K562 (cell line): Measurements from ENCODE around the gene HSPB6. TPM values are rescaled to one million over a fixed set of nuclear protein-coding genes. Genes with fewer than 3 reads are reported as not detected.
A peak's percentile ranks its signal among the peaks of the same experiment; 100 is the strongest.

Experiments
- ATAC-seq: fragments of 200-7000 bp; cut with Tn5 transposase; 3 replicates; pipeline ENCODE4 v1.9.1; 2020; ENCODE audit warnings: moderate library complexity
- BruUV-seq: library from RNA; stranded (reverse); fragments of 400-500 nt; replicated peaks from 2 replicates; lab custom pipeline; 2021; lab: Mats Ljungman, UMichigan
- CTCF ChIA-PET: fragments of 300-600 bp; formaldehyde crosslinking; extraction: SDS; loops from one replicate; lab custom pipeline; 2021; ENCODE audit warnings: low intra/inter-chr PET ratio; lab: Yijun Ruan, JAX
- POLR2A ChIA-PET: fragments of 300-600, 350-650 bp; sonication (Branson Sonifier 250); formaldehyde crosslinking; extraction: SDS; loops from one replicate; lab custom pipeline; 2021; ENCODE audit warnings: antibody characterized with exemption, inconsistent platforms; lab: Yijun Ruan, JAX
- DNase-seq, 4 experiments: peaks; one replicate each; pipeline versions ENCODE4 v3.0.0 to v3.0.0-alpha.2; 2011 to 2018; ENCODE audit warnings: low spot score in 3 of 4, mixed read lengths in 3 of 4; ENCODE audit errors: extremely low read depth in 1 of 4
- FAIRE-seq: peaks from 2 replicates; lab custom pipeline; 2011; peaks lifted over from hg19 to GRCh38; lab: Jason Lieb, UNC
- H2AFZ ChIP-seq: 2 replicates; pipeline ENCODE4 v1.6.0; 2011; ENCODE audit warnings: low read depth, low read length, control low read depth, inconsistent platforms
- H3K27ac ChIP-seq: fragments of 200-600 bp; 3 replicates; pipeline ENCODE4 v1.8.0; 2011; ENCODE audit warnings: low read depth, mild to moderate bottlenecking, control low read depth, inconsistent platforms, low read length, moderate library complexity, mixed read lengths; ENCODE audit errors: extremely low read depth
- H3K27me3 ChIP-seq, 2 experiments: fragments of 300-600 bp in 1 of 2; 2 replicates in 1 of 2; 3 replicates in 1 of 2; pipeline versions ENCODE4 v1.6.0 to v1.8.0; 2011; ENCODE audit warnings: inconsistent platforms in 2 of 2, low read length in 2 of 2, mild to moderate bottlenecking in 1 of 2, mixed read lengths in 1 of 2, moderate library complexity in 1 of 2; ENCODE audit not compliant: control insufficient read depth in 2 of 2, insufficient read depth in 2 of 2
- H3K36me3 ChIP-seq: fragments of 300-600 bp; 3 replicates; pipeline ENCODE4 v1.8.0; 2011; ENCODE audit warnings: mild to moderate bottlenecking, low read length, inconsistent platforms; ENCODE audit not compliant: control insufficient read depth, insufficient read depth
- H3K4me1 ChIP-seq, 2 experiments: fragments of 200-600 bp in 1 of 2; replicated peaks in 1 of 2; 2 replicates in 1 of 2; 3 replicates in 1 of 2; pipeline versions ENCODE4 v1.5.1 to v1.8.0; 2011; ENCODE audit warnings: inconsistent platforms in 2 of 2, low read length in 2 of 2, mild to moderate bottlenecking in 1 of 2, mixed read lengths in 1 of 2, moderate library complexity in 1 of 2; ENCODE audit not compliant: control insufficient read depth in 2 of 2, insufficient read depth in 2 of 2
- H3K4me2 ChIP-seq: 2 replicates; pipeline ENCODE4 v1.6.1; 2011; ENCODE audit warnings: low read length, control low read depth, inconsistent platforms, mixed read lengths; ENCODE audit not compliant: insufficient read depth
- H3K4me3 ChIP-seq: fragments of 200-600 bp; sonication (generic), shearing (Covaris generic); 2 replicates; pipeline ENCODE4 v1.5.1; 2016; ENCODE audit warnings: control low read depth, inconsistent platforms
- H3K79me2 ChIP-seq: fragments of 200-600 bp; 3 replicates; pipeline ENCODE4 v1.8.0; 2011; ENCODE audit warnings: low read length, inconsistent platforms; ENCODE audit not compliant: control insufficient read depth, insufficient read depth
- H3K9ac ChIP-seq, 2 experiments: 2 replicates each; pipeline versions ENCODE4 v1.6.0 to v1.6.1; 2011; ENCODE audit warnings: low read depth in 2 of 2, low read length in 2 of 2, control low read depth in 1 of 2, inconsistent platforms in 1 of 2, mild to moderate bottlenecking in 1 of 2, mixed read lengths in 1 of 2; ENCODE audit not compliant: insufficient read depth in 1 of 2
- H3K9me1 ChIP-seq: one replicate; pipeline ENCODE4 v1.6.0; 2011; ENCODE audit warnings: inconsistent platforms, mild to moderate bottlenecking, low read length, moderate library complexity; ENCODE audit not compliant: control insufficient read depth, insufficient read depth
- H3K9me3 ChIP-seq: replicated peaks from 2 replicates; pipeline ENCODE4 v1.5.1; 2011; ENCODE audit warnings: low read depth, low read length, inconsistent platforms; ENCODE audit not compliant: control insufficient read depth, insufficient read depth
- H4K20me1 ChIP-seq: replicated peaks from 2 replicates; pipeline ENCODE4 v1.6.1; 2011; ENCODE audit warnings: low read length, inconsistent platforms, mixed read lengths; ENCODE audit not compliant: control insufficient read depth, insufficient read depth
- PKNOX1 ChIP-seq: fragments of 450-650 bp; IDR thresholded peaks from 2 replicates; pipeline ENCODE4 v1.6.1; 2016
- ZNF140 ChIP-seq: fragments of 250-450 bp; sonication (Bioruptor Pico); IDR thresholded peaks from 2 replicates; pipeline ENCODE4 v1.8.0; 2021; ENCODE audit warnings: moderate library complexity, mild to moderate bottlenecking, inconsistent platforms
- WGBS: fragments of 100-300 bp; shearing (Covaris generic); methylation state at CpG from one replicate; pipeline ENCODE4 v1.1.6; 2016; ENCODE audit warnings: low coverage, mixed read lengths; ENCODE audit not compliant: insufficient coverage; ENCODE audit errors: missing lambda C conversion rate; 5-methylcytosine and 5-hydroxymethylcytosine counted together
- in situ Hi-C: fragments of 300-500 bp; cut with MboI; formaldehyde crosslinking; loops from 4 replicates; pipeline ENCODE4 v1.15.0; 2018; ENCODE audit warnings: inconsistent platforms, mixed read lengths
- intact Hi-C: fragments of 100-400 bp; cut with micrococcal nuclease; formaldehyde crosslinking; loops from 2 replicates; pipeline ENCODE4 v1.14.2; 2022
- polyA plus RNA-seq, 8 experiments: library from polyadenylated mRNA; depleted of rRNA in 4 of 8; stranded (reverse) in 5 of 8; unstranded in 3 of 8; fragments of >200 nt; fragmentation: Nextera tagmentation in 2 of 8; fragmentation: Illumina TruSeq in 1 of 8; extraction: Ambion mirVana in 2 of 8; extraction: Trizol in 1 of 8; gene quantifications; 2 replicates each; pipeline versions ENCODE4 v1.2.1 to v1.2.3, GENCODE V29; 2011 to 2014; ENCODE audit warnings: inconsistent platforms in 1 of 8, missing spikeins in 1 of 8
- total RNA-seq, 7 experiments: library from RNA; depleted of rRNA in 6 of 7; stranded (reverse); fragments of >200 nt in 6 of 7; fragmentation: Illumina TruSeq in 2 of 7; extraction: Trizol in 2 of 7; gene quantifications; 2 replicates each; pipeline versions ENCODE4 v1.2.1 to v1.2.3, GENCODE V29; 2011 to 2021; ENCODE audit warnings: low replicate concordance in 1 of 7

The HSPB6 gene
- total and polyA plus RNA-seq, 9 of the 15 experiments (the other 6 are each of a cell fraction or from before 2014, with no cell fraction given), result 0.55 TPM; not detected in 8

DNA sequence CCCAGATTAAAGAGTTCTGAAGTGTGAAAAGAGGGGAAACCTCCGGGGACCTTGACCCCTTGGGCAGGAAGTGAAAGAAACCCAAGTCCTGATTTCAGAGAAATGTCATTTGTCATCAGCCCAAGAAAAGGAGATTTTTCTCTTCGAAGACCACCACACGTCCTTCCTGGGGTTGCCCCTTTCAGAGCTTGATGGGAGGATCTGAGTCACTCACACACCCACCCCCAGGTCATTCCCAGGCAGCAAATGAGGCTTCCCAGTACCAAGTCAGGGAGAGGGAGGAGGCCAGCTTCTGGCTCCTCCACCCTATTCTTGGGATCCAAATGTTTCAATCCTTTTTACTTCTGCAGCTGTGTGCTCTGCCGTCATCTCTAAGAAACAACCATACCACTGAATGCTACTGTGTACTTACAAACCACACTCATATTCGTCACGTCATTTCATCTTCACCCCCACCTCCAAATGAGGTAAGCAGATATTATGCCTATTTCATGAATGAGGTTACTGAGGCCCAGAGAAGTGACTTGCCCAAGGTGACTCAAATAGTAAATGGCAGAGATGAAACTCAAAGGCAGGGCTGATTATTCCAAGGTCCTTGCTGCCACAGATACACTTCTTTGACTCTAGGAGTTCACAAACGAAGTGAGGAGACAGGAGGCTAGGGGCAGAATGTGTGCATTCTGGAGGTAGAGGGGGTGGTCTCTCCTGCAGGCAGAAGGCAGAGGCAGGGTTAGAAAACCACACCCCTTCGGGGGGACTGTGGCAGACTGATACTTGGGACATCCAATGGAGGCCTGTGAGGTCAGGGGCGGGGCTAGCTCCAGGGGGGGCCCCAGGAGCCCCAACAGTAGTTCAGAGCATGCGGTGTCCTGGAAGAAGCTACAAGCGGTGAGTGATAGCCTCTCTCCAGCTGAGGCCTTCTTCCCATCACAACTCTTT, 44.0 kb downstream of the HSPB6 start:
- no peak overlapping the region for H3K27ac ChIP-seq
- no peak overlapping the region for H2AFZ ChIP-seq
- H3K4me3 ChIP-seq, result no peak overlapping the region
- no peak for FAIRE-seq
- ATAC-seq, result no peak
- BruUV-seq, result no TSS peak
- ChIA-PET CTCF (interaction anchor here (0.5 to 1.0 kb wide), 2 partner anchors 8 to 146 kb away, joined by 3 read pairs; no protein-coding TSS in a partner anchor), POLR2A (interaction anchor here (0.6 to 1.4 kb wide), 3 partner anchors 9 to 28 kb away, joined by 3 read pairs; no protein-coding TSS in a partner anchor)
- TF ChIP-seq ZNF140 (CRISPR knock-in tag) (no peak), PKNOX1 (peak; percentile 51; the same call in 1 of the 2 replicates)
- in situ Hi-C loops, result no loop called here
- peaks cover 22 to 62% of the 10 kb centered on the region in 2 experiments for H3K27me3 ChIP-seq
- H3K79me2 ChIP-seq, result no peaks in the 10 kb centered on the region; the same call in 2 of the 3 replicates
- intact Hi-C loops, result no loop called here
- WGBS, result 7% methylated on average over 11 of the region's 11 CpGs
- no peaks in the 10 kb centered on the region for H3K36me3 ChIP-seq
- no peaks in the 10 kb centered on the region for H4K20me1 ChIP-seq
- peak in 3 of 4 experiments; percentile 36 to 37 (median 37) for DNase-seq
- H3K9me1 ChIP-seq, result no peaks in the 10 kb centered on the region
- no peak overlapping the region for H3K4me2 ChIP-seq
- H3K9me3 ChIP-seq, result no peaks in the 10 kb centered on the region
- peaks cover 8 to 36% of the 10 kb centered on the region in 2 experiments for H3K4me1 ChIP-seq
- no peak overlapping the region for H3K9ac ChIP-seq
